GM10847 (cell line): ENCODE data around the gene QSOX2.

Experiments
- POLR2A ChIP-seq: IDR thresholded peaks from 2 replicates; pipeline ENCODE4 v1.6.1; 2011; ENCODE audit not compliant: insufficient read length; ENCODE audit errors: extremely low read depth

QSOX2 gene

DNA sequence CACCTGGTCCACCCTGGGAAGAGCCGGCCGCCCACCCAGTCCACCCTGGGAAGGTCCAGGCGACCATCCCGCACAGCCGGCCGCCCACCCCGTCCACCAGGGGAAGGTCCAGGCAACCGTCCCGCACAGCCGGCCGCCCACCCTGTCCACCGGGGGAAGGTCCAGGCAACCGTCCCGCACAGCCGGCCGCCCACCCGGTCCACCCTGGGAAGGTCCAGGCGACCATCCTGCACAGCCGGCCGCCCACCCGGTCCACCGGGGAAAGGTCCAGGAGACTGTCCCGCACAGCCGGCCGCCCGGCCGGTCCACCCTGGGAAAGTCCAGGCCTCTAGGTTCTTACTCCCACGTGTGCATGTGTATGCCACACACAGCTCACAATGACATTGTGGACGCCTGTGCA is 6.7 kb upstream of the QSOX2 start:
- TF ChIP-seq POLR2A = no peak

DNA sequence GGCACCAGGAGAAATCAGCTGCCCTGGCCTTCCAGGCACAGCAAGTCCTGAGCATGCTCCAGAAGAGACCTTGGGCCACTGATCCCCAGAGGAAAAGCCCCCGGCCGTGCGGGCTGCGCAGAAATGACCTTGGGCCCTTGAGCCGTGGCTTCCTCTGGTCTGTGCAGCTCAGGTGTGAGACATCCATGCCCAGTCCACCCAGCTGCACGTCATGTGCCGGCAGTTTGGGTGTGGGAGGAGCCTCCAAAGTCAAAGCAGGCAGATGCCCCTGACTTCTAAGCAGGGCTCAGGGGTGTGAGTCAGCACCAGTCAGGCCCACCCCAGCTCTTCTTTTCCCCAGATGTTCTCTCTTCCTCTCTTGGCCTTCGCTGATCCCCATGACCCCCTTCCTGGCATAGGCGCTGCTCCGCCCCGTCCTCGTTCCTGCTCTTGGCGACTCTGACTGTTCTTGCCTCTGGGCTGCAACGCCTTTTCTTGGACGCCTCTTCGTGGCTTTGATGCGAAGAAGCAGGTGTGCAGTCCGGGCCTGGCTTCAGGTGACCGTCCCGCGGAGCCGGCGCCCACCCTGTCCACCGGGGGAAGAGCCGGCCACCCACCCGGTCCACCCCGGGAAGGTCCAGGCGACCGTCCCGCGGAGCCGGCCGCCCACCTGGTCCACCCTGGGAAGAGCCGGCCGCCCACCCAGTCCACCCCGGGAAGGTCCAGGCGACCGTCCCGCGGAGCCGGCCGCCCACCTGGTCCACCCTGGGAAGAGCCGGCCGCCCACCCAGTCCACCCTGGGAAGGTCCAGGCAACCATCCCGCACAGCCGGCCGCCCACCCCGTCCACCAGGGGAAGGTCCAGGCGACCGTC is 5.9 kb upstream of the QSOX2 start:
- no peak for TF ChIP-seq POLR2A

DNA sequence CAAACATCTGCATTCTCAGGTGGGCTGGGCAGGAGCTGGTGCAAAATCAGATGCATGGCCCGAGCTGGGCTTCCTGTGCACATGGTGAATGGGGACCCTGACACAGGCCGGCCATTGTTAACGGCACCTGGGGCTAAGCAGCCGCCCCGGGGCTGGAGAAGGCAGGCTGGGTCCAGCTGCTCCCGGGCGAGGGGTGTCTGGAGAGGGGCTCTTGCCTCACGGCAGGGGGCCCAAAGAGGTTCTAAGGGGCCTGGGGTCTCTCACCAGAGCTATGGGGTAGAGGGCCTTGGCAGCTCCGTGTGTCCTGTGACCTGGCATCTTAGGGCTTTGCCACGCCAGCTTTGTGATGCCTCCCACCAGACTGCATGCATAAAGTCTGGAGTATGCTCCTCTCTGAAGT is 5.1 kb upstream of the QSOX2 start:
- no peak for TF ChIP-seq POLR2A

DNA sequence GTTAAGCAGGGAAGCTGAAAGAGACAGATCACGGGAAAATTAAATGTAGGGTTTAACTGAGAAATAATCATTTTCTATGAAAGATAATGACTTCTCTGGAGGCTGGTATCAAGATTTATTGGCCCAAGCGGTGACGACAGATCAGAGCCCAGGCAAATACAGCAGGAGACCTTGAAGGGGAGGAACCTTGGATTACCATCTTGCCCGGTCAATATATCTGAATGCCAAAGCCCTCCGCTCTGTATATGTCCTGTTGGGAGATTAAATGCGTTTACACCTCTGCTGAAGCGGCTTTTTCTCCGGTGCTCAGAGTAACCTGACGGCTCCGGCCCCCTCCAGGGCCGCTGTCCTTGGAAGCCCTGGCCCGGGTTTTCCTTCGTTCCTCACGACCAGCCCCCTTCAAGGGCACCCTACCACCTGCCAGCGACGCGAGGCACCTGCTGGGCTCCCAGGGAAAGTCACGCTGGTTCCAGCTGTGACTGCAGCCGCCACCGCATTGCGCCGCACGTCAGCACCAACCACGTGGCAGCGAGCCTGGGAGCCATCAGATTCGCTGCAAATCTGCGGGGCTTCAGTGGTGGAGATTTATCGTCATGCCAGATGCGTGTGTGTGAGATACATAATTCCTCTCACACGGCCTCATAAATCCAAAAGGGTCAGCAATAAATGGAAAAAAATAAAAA is 4.4 kb upstream of the QSOX2 start:
- no peak for TF ChIP-seq POLR2A

DNA sequence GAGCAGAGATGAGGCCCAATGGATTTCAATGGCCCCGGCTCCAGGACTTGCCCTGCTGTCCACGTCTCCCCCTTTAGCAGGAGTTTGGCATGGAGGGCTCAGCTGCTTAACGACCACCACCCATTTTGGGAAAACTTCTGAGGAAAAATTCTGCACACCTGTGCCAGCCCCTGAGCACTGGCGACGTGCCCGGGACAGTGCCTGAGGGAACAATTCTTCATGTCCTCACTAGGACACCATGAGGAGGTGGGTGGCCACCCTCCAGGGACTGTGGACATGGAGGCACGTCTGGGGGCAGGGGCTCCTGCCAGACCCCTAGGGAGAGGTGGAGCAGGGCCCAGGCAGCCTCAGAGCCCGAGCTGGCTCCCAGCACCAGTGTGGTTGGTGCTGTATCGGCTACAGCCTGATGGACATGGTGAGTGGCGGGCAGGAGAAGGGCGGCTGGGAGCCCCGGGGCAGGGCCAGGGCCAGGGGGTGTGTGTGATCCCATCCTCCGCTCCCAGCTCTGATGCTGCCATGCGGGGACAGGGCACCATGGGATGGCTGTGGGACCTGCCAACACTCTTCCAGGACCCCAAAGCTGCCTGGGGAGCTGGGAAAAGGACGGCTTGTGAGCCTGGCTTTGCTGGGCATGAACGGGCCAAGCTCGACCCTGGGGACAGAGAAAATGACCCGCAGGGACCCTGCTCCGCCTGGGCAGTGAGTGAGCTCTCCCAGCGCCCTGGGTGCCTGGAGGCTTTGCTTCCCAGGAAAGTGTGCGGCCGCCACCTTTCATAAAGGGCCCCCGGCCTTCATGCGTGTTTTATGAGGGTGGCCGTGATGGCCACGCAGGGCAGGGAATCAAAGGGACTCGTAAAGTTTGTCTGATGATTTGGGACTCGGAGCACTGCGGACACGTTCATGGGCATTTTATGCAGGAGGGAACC is 3.6 kb upstream of the QSOX2 start:
- TF ChIP-seq POLR2A = no peak

DNA sequence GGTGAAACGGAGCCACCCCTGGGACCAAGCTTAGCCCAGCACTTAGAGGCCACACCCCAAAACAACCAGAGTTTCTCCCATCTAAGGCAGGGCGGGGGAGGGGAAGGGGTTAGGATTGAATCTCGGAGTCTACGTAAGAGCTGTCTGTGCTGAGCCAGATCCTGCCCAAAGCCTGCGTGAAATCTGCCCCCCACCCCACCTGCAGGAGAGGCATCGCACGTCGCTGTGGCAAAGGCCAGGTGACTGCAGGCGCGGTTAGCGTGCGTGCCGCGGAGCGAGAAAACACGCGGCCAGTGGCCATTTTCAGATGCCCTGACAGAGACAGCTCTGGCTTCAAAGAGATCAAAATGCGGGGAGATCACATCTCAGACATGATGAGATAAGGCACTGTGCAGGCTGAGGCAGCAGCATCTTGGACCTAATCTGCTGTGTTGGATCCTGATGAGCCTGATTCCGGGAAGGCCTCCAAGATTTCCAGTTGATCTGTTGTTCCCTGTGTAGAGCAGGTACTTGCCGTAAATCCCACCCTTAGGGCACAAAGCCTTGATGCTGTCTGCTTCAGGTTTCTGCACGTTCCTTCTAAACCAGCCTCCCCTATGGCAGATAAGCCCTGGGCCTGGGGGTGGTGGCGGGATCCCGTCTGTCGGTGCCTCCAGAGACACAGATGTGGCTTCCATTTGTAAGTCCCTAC is 2.5 kb upstream of the QSOX2 start:
- no peak for TF ChIP-seq POLR2A

DNA sequence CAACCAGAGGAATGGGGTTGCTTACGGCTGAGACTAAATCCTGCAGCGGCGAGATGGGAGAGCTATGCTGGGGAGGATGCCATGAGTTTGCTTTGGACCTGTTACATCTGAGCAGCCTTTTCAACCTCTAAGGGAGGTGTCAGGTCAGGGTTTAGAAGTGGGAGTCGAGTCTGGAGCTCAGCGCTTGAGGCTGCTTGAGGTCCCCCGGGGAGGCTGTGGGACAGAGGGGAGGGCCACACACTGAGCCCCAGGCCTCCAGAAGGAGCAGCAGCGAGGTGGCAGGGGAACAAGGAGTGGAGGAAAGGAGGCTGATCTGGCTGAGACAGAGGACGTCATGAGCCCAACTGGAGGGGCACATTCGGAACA is 1.9 kb upstream of the QSOX2 start:
- no peak for TF ChIP-seq POLR2A

DNA sequence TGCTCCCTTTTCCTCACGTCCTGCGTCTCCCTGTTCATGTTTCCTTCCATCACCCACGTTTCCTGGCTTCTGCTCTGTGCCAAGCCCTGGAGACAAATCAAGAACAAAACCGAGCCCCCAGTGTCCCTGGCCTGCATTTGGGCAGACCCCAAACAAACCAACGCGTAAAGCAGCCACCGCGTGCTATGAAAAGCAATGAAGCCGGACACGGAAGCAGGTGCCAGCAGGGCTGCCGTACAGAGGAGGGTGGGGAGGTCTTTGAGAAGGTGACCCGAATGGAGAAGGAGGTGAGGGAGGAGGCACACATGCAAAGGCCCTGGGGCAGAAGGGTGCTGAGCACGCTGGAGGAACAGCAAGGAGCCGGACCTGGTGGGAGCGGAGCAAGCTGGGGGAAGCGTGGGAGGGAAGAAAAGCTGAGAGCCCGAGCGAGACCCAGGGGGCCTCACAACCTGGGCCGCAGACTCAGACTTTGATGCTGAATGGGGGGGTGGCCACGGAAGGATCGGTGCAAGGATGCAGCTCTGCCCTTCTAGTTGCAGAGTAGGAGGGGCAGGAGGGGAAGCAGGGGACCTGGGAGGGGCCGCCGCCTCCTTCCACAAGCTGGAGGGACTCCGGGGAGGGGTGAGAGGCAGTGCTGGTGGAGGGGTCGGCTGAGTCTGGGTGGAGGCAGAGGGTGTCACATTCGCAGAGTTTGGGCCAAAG is 1.4 kb upstream of the QSOX2 start:
- TF ChIP-seq POLR2A = no peak

DNA sequence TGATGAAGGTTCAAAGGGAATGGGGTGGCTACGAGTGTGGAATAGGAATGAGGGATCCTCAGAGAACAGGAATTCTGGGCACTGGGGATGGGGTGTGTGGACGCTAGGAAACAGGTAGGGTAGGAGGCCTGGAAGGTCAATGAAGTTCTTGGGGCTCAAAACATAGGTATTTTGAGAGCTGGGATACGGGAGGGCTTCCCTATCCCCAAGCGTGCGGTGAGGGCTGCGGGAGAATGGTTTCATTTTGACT is 718 bp downstream of the QSOX2 start:
- TF ChIP-seq POLR2A = no peak

DNA sequence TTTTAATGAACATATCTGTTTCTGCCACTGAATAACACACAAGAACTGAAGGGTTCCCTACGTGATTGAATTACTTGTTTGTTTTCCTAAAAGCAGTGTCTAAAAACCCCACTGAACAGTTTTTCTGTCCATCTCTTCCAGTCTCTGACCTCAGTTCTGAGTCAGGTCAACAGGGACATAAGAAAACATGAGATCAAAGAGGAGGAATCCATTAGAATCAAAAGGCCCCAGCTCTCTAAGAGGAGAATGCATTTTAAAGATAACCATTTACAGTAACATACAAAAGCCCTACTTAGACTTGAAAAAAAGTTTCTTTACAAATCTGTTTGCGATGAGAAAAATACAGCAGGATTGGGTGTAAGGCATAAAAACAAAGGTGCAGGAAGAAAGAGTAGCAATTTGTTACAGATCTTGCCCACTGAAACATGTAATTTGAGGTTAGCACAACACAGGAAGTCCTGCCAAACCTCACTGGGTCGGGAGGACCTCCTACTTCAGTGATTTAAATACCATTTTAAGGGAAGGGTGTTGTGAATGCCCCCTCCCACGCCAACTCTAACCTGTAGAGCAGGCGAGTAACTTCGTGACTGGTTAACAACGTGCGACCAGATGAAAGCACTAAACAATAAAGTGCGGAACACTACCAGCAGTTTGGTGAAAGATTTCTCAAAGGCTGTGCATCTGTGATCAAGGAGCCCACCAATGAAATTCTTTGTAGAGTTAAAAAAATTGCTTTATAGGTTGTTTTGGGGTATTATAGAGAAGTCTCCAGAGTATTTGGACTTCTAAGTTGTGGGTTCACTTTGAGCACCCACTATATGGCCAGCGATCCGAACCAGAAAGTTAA is 1.3 kb downstream of the QSOX2 start:
- no peak for TF ChIP-seq POLR2A

DNA sequence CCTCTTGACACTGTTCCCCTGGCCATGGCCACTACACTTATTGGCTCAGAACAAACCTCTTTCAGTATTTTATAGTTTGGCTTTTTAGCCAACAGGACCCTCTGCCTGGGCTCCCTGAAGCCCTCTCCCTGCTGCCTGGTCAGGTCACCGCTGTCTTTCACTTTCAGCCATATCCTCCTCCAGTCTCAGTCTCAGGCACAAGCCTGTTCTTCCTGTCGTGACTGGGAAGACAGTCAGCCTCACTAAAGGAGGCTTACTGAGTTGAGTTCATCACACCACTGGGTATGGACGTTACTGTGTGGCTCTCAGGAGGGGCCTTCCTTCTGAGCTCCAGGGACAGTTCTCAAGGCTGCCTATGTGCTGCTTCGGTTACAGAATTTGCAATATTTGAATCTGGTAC is 2.0 kb downstream of the QSOX2 start:
- TF ChIP-seq POLR2A = no peak

DNA sequence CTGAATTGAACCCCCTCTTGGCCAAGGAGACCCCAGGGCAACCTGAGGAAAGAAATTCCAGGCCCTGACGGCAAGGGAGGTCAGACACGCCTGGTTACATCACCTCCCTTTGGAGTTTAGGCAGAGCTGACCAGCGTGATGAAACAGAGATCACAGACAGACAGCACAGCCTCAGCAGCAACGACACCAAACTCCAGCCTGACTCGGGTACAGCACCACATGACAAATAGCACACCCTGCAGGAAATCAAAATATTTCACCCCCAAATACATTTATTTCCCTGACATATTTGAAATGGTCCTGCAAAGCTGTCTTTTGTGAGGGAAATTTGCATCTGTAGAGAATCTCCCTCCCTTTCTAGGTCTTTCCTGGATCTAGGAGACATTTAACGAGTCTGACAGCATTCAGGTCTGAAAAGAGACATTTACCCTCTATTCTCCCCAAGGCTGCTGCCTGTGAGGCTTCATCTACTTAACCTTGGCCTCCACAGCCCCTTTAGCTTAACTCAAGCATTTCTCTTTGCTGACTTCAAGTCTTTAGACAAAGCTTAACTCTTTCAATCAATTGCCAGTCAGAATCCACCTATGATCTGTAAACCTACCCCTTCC is 2.6 kb downstream of the QSOX2 start:
- TF ChIP-seq POLR2A = no peak

DNA sequence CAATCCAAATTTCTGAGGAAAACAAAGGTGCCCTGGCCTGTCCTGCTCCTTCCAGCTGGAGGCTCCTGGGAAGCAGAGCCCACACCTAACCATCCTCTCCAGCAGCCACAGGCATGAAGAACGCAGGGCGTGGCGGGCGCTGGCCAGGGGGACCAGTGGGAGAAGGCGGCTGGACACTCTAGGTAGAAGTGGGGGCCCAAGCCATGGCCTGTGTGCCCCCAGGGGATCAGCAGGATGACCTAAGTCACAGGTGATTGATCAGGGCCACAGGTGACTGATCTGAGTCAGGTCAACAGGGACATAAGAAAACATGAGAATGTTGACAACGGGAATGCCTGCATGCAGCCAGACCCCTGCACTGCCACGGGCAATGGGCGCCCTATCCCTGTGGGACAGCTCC is 3.4 kb downstream of the QSOX2 start:
- TF ChIP-seq POLR2A = no peak
